ENCODE measurements around the gene UBE2H. TPM values are rescaled to one million over a fixed set of nuclear protein-coding genes. Genes with fewer than 3 reads are reported as not detected.

UBE2H gene
- total RNA-seq, 1 experiment from 2014 or later: 75.1 TPM

- Histone ChIP-seq H2BK20ac (ENCODE audit: low read depth, low read length, poor library complexity, severe bottlenecking) (no peak overlapping the region), H4K8ac (replicated peaks; ENCODE audit: insufficient read length, low read depth, low read length) (no peak overlapping the region), H3K4ac (ENCODE audit: low read depth, low read length) (no peak overlapping the region), H2BK12ac (ENCODE audit: insufficient read length, low read depth, low read length) (no peak overlapping the region), H2BK15ac (ENCODE audit: low read depth, low read length) (no peak overlapping the region), H3K23ac (ENCODE audit: insufficient read length, low read depth, low read length) (no peak overlapping the region), H3K27me3 (ENCODE audit: insufficient read depth, low read length) (no peaks in the 10 kb centered on the region), H3K18ac (ENCODE audit: insufficient read length, low read depth, low read length) (no peak overlapping the region), H3K79me1 (ENCODE audit: insufficient read depth, low read depth, low read length, poor library complexity, severe bottlenecking) (peaks cover 12% of the 10 kb centered on the region), H3K23me2 (ENCODE audit: insufficient read length, low read depth, low read length, poor library complexity, severe bottlenecking) (no peaks in the 10 kb centered on the region), H3T11ph (ENCODE audit: low read length) (no peak overlapping the region), H4K20me1 (ENCODE audit: control insufficient read depth, insufficient read depth, insufficient read length) (no peaks in the 10 kb centered on the region), H3K9ac (ENCODE audit: extremely low read depth, insufficient read length, low read length) (no peak overlapping the region), H3K4me2 (ENCODE audit: insufficient read depth, insufficient read length, low read length) (no peak overlapping the region), H2AK5ac (ENCODE audit: insufficient read length, low read length) (no peak overlapping the region), H2BK120ac (ENCODE audit: low read depth, low read length, poor library complexity, severe bottlenecking) (no peak overlapping the region), H3K9me3 (ENCODE audit: control insufficient read depth, low read depth, low read length) (no peaks in the 10 kb centered on the region), H3K27ac (ENCODE audit: insufficient read length, low read depth, low read length) (no peak overlapping the region), H4K5ac (ENCODE audit: insufficient read length, low read depth, low read length) (no peak overlapping the region), H4K91ac (ENCODE audit: insufficient read length, low read depth, low read length) (no peak overlapping the region), H3K4me1 (ENCODE audit: insufficient read depth, low read length) (no peaks in the 10 kb centered on the region), H3K79me2 (ENCODE audit: insufficient read depth, low read length) (peaks cover 4% of the 10 kb centered on the region; the same call in 1 of the 2 replicates), H2BK5ac (ENCODE audit: insufficient read length, low read length) (no peak overlapping the region), H2AFZ (ENCODE audit: low read length) (no peak overlapping the region), H3K14ac (ENCODE audit: insufficient read depth, low read length) (no peak overlapping the region), H3K56ac (ENCODE audit: insufficient read length, low read depth, low read length) (no peak overlapping the region)
- no CpG with 5 or more reads among the region's 2 CpGs for WGBS (ENCODE audit: extremely low coverage, insufficient read length, low lambda C conversion rate)
- no peak for TF ChIP-seq CTCF (conservative IDR thresholded peaks at IDR 0.05)
- Mint-ChIP-seq H3K9me3 (no peaks in the 10 kb centered on the region), H3K36me3 (ENCODE audit: insufficient read depth in 1 of 3, low read depth in 3 of 3) (peaks cover 0 to 18% (median 14%) of the 10 kb centered on the region in 3 experiments; a peak in 5 of 7 replicates), H3K4me1 (peaks cover 8 to 15% of the 10 kb centered on the region in 2 experiments; a peak in 3 of 4 replicates), H3K27ac (peak overlapping the region in 1 of 3 experiments; percentile 34; a peak in 1 of 7 replicates), H3K27me3 (ENCODE audit: low read depth) (no peaks in the 10 kb centered on the region), H3K4me3 (no peak overlapping the region)
- no peak for DNase-seq
Measured at GRCh38 chr7:129923709-129924108, 29.1 kb downstream of the UBE2H start.
